Neuronal stem cell (in vitro differentiated cells): ENCODE measurements around the gene NFKB1.

Experiments used
- DNase-seq: peaks from one replicate; pipeline ENCODE4 v3.0.0-alpha.2; 2013; ENCODE audit warnings: low spot score
- H2AFZ ChIP-seq: one replicate; pipeline ENCODE4 v1.6.1; 2013; ENCODE audit warnings: mild to moderate bottlenecking, low read length, inconsistent platforms
- H2AK5ac ChIP-seq: 2 replicates; pipeline ENCODE4 v1.6.1; 2013; ENCODE audit warnings: low read depth, mild to moderate bottlenecking, inconsistent platforms, low read length, moderate library complexity, mixed read lengths
- H2BK120ac ChIP-seq: 2 replicates; pipeline ENCODE4 v1.6.1; 2013; ENCODE audit warnings: low read depth, mild to moderate bottlenecking, inconsistent platforms, low read length, moderate library complexity, mixed read lengths
- H2BK12ac ChIP-seq: one replicate; pipeline ENCODE4 v1.6.1; 2013; ENCODE audit warnings: low read length, inconsistent platforms
- H2BK15ac ChIP-seq: 2 replicates; pipeline ENCODE4 v1.6.1; 2013; ENCODE audit warnings: mild to moderate bottlenecking, low read length, inconsistent platforms, mixed read lengths
- H2BK5ac ChIP-seq: one replicate; pipeline ENCODE4 v1.6.1; 2013; ENCODE audit warnings: inconsistent platforms, mild to moderate bottlenecking, low read length, moderate library complexity
- H3K14ac ChIP-seq: one replicate; pipeline ENCODE4 v1.6.1; 2013; ENCODE audit warnings: low read length, inconsistent platforms
- H3K18ac ChIP-seq: 2 replicates; pipeline ENCODE4 v1.6.1; 2013; ENCODE audit warnings: low read length, inconsistent platforms
- H3K23ac ChIP-seq: 2 replicates; pipeline ENCODE4 v1.6.1; 2013; ENCODE audit warnings: low read depth, mild to moderate bottlenecking, mixed read lengths, low read length, inconsistent platforms; ENCODE audit not compliant: poor library complexity
- H3K27ac ChIP-seq: replicated peaks from 3 replicates; pipeline ENCODE4 v1.5.1; 2013; ENCODE audit warnings: low read length, inconsistent platforms
- H3K27me3 ChIP-seq, 3 experiments: 2 replicates each; pipeline ENCODE4 v1.6.1; 2013; ENCODE audit warnings: low read length in 3 of 3, mild to moderate bottlenecking in 2 of 3, inconsistent platforms in 1 of 3, low read depth in 1 of 3, mixed read lengths in 1 of 3, moderate library complexity in 1 of 3; ENCODE audit not compliant: control insufficient read depth in 3 of 3, insufficient read depth in 3 of 3
- H3K36me3 ChIP-seq, 2 donors: replicated peaks in 1 of 2; 2 replicates each; pipeline ENCODE4 v1.6.1; 2013; ENCODE audit warnings: low read length in 2 of 2; ENCODE audit not compliant: control insufficient read depth in 2 of 2, insufficient read depth in 2 of 2
- H3K4ac ChIP-seq: 2 replicates; pipeline ENCODE4 v1.6.1; 2013; ENCODE audit warnings: inconsistent platforms, mild to moderate bottlenecking, low read length, moderate library complexity
- H3K4me1 ChIP-seq, 2 donors: 1 replicate in 1 of 2; 2 replicates in 1 of 2; pipeline ENCODE4 v1.6.1; 2013; ENCODE audit warnings: low read length in 2 of 2, low read depth in 1 of 2; ENCODE audit not compliant: control insufficient read depth in 2 of 2, insufficient read depth in 1 of 2
- H3K4me2 ChIP-seq: one replicate; pipeline ENCODE4 v1.6.1; 2013; ENCODE audit warnings: mild to moderate bottlenecking, low read length, inconsistent platforms; ENCODE audit not compliant: insufficient read depth, poor library complexity, severe bottlenecking
- H3K4me3 ChIP-seq, 2 donors: 2 replicates each; pipeline ENCODE4 v1.5.1; 2013; ENCODE audit warnings: low read length in 2 of 2, mild to moderate bottlenecking in 2 of 2, inconsistent platforms in 1 of 2, moderate library complexity in 1 of 2
- H3K79me1 ChIP-seq: one replicate; pipeline ENCODE4 v1.6.1; 2013; ENCODE audit warnings: low read depth, mild to moderate bottlenecking, inconsistent platforms, low read length, moderate library complexity
- H3K9ac ChIP-seq: one replicate; pipeline ENCODE4 v1.6.1; 2013; ENCODE audit warnings: mild to moderate bottlenecking, low read depth, low read length, inconsistent platforms; ENCODE audit not compliant: poor library complexity
- H3K9me3 ChIP-seq, 2 donors: replicated peaks in 1 of 2; 2 replicates each; pipeline versions ENCODE3 to v1.6.1; 2013; ENCODE audit warnings: low read length in 2 of 2, mild to moderate bottlenecking in 2 of 2, inconsistent platforms in 1 of 2, low read depth in 1 of 2, mixed read lengths in 1 of 2, moderate library complexity in 1 of 2; ENCODE audit not compliant: control insufficient read depth in 2 of 2, insufficient read depth in 1 of 2
- H4K8ac ChIP-seq: one replicate; pipeline ENCODE4 v1.6.1; 2013; ENCODE audit warnings: low read depth, mild to moderate bottlenecking, inconsistent platforms, low read length, moderate library complexity
- H4K91ac ChIP-seq: one replicate; pipeline ENCODE4 v1.6.1; 2013; ENCODE audit warnings: low read length, low read depth, mild to moderate bottlenecking, inconsistent platforms; ENCODE audit not compliant: poor library complexity
- WGBS, 2 donors: extraction: QIAGEN DNeasy Blood & Tissue Kit; methylation state at CpG; one replicate each; pipeline ENCODE4 v1.1.7; 2013; ENCODE audit warnings: missing lambda C conversion rate in 2 of 2, mixed read lengths in 1 of 2; ENCODE audit not compliant: insufficient read length in 2 of 2, insufficient replicate concordance in 1 of 2; ENCODE audit errors: extremely low coverage in 2 of 2; 5-methylcytosine and 5-hydroxymethylcytosine counted together

Gene NFKB1

DNA sequence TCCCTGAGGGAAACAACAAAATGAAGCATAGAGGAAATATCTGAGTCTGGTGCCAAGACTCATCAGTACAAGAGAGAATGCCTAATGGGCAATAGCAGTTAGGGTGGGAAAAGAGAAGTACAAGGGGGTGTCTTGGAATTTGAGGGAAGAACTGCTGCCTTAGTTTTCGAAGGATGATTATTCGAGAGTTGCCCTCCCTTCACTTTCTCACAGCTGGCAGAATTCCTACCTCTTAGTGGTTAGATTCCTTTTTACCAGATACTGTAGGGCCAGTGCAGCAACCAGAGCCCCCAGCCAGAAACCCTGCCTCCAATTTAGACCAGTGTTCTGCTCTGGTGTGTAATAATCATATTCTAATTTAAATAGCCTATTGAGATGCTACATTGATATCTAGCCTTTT is 56.5 kb downstream of the NFKB1 start:
- no CpG with 5 or more reads among the region's 2 CpGs for WGBS, 2 donors
- no peaks in the 10 kb centered on the region for H3K79me1 ChIP-seq
- no peak overlapping the region for H3K4ac ChIP-seq
- H3K9me3 ChIP-seq, result no peaks in the 10 kb centered on the region
- H2BK120ac ChIP-seq, result no peak overlapping the region
- H3K36me3 ChIP-seq, result no peaks in the 10 kb centered on the region
- no peak for DNase-seq
- H3K14ac ChIP-seq, result no peak overlapping the region
- H2AFZ ChIP-seq, result no peak overlapping the region
- H2BK5ac ChIP-seq, result no peak overlapping the region
- H3K9ac ChIP-seq, result no peak overlapping the region
- no peak overlapping the region for H2AK5ac ChIP-seq
- no peaks in the 10 kb centered on the region for H3K27me3 ChIP-seq
- no peak overlapping the region for H2BK15ac ChIP-seq
- H4K91ac ChIP-seq, result no peak overlapping the region
- no peak overlapping the region for H4K8ac ChIP-seq
- H2BK12ac ChIP-seq, result no peak overlapping the region
- no peaks in the 10 kb centered on the region for H3K4me1 ChIP-seq
- H3K18ac ChIP-seq, result no peak overlapping the region
- H3K4me2 ChIP-seq, result no peak overlapping the region
- no peak overlapping the region for H3K23ac ChIP-seq
- H3K4me3 ChIP-seq, result no peak overlapping the region
- no peak overlapping the region for H3K27ac ChIP-seq

DNA sequence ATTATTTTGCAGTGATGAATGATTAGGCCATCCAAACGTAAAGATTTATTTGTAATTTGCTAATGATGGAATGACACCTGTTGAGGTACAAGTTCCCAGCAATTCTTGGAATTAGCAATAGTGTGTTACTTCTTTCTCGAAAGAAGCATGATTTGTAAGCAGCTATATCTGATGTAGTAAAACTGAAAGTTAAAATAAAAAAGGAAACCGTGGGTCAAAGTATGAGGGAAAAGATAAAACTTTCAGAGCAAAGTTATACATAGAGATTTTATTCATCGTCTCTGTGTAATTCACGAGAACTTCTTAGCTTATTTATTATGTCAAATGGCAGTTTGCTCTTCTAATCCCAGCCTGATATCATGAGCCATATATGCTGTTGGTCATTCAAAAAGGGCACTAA is 59.0 kb downstream of the NFKB1 start:
- no peak overlapping the region for H3K27ac ChIP-seq
- no CpG with 5 or more reads among the region's 5 CpGs for WGBS, 2 donors

DNA sequence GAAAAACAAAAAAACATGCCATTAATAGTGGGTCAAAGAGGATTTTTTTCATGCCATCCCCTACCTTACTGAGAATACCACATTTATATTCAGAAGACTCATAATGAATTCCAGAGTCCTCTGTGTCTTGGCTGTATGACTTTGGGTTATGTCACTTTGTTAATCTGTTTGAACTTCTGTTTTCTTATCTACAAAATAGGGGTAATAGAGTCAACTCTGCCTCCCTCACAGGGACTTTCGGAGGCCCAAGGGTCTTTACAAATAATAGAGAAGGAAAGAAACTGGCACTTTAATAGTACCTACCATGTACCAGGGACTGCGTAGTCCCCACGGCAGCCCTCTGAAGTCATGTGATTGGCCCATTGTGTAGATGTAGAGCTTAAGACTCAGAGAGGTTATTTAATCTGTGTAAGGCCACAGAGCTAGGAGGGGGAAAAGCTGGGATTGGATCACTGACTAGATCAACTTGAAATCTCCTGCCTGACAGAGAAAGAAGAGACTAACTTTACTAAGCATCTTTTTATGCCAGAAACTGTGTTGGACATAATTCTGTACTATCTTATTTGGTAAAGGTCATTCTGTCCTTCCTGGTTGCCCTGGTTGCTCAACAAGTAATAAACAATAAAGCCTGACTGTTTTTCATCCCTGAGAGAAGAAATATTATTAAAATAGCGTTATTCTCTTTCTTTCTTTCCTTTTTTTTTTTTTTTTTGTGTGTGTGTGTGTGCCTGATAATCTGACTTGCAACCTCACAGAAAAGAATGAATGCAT is 59.6 kb downstream of the NFKB1 start:
- no peak overlapping the region for H2AK5ac ChIP-seq
- H3K14ac ChIP-seq, result no peak overlapping the region
- no peaks in the 10 kb centered on the region for H3K27me3 ChIP-seq
- H3K79me1 ChIP-seq, result no peaks in the 10 kb centered on the region
- no peak overlapping the region for H3K27ac ChIP-seq
- H3K4me3 ChIP-seq, result no peak overlapping the region
- no peak overlapping the region for H2BK5ac ChIP-seq
- no peak overlapping the region for H3K23ac ChIP-seq
- no peak overlapping the region for H3K9ac ChIP-seq
- H3K9me3 ChIP-seq, result no peaks in the 10 kb centered on the region
- no peak overlapping the region for H2BK120ac ChIP-seq
- H2BK15ac ChIP-seq, result no peak overlapping the region
- DNase-seq, result no peak
- H4K91ac ChIP-seq, result no peak overlapping the region
- no peak overlapping the region for H3K4me2 ChIP-seq
- H3K4me1 ChIP-seq, result no peaks in the 10 kb centered on the region
- no peak overlapping the region for H4K8ac ChIP-seq
- H3K36me3 ChIP-seq, result no peaks in the 10 kb centered on the region
- no CpG with 5 or more reads among the region's 4 CpGs for WGBS, 2 donors
- H3K4ac ChIP-seq, result no peak overlapping the region
- H3K18ac ChIP-seq, result no peak overlapping the region
- no peak overlapping the region for H2BK12ac ChIP-seq
- no peak overlapping the region for H2AFZ ChIP-seq

More for the DNA sequence above, 59.0 kb downstream of the NFKB1 start:
- no peaks in the 10 kb centered on the region for H3K4me1 ChIP-seq
- H4K8ac ChIP-seq, result no peak overlapping the region
- no peak overlapping the region for H2BK120ac ChIP-seq
- H2BK12ac ChIP-seq, result no peak overlapping the region
- no peak overlapping the region for H3K4me3 ChIP-seq
- H3K18ac ChIP-seq, result no peak overlapping the region
- H2AFZ ChIP-seq, result no peak overlapping the region
- H3K14ac ChIP-seq, result no peak overlapping the region
- H3K36me3 ChIP-seq, result no peaks in the 10 kb centered on the region
- no peak overlapping the region for H2AK5ac ChIP-seq
- H3K23ac ChIP-seq, result no peak overlapping the region
- H3K79me1 ChIP-seq, result no peaks in the 10 kb centered on the region
- no peak overlapping the region for H3K4me2 ChIP-seq
- no peak overlapping the region for H4K91ac ChIP-seq
- H2BK15ac ChIP-seq, result no peak overlapping the region
- no peaks in the 10 kb centered on the region for H3K27me3 ChIP-seq
- no peaks in the 10 kb centered on the region for H3K9me3 ChIP-seq
- H2BK5ac ChIP-seq, result no peak overlapping the region
- no peak overlapping the region for H3K4ac ChIP-seq
- no peak for DNase-seq
- no peak overlapping the region for H3K9ac ChIP-seq

DNA sequence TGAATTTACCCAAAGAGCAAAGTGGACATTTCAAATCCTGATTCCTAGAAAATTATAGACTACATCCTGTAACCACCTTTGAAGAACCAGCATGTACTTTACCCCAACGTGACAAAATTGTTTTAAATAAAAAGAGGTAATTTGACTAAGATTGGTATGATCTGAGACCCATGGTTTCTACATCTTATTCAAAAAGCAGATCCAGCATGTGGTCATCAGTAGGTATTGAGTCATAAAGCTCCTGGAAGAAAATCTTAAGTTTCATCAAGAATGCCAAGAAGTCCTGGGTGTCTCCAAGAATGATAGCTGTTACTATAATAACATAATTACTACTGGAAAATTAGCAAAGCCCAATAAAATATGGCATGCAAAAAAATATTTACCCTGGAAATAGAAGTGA is 61.8 kb downstream of the NFKB1 start:
- H3K18ac ChIP-seq, result no peak overlapping the region
- no peak overlapping the region for H4K91ac ChIP-seq
- no peak overlapping the region for H2AK5ac ChIP-seq
- H3K79me1 ChIP-seq, result no peaks in the 10 kb centered on the region
- H2BK15ac ChIP-seq, result no peak overlapping the region
- no peak overlapping the region for H2BK120ac ChIP-seq
- DNase-seq, result no peak
- no peak overlapping the region for H3K23ac ChIP-seq
- no peak overlapping the region for H2BK12ac ChIP-seq
- H3K4me2 ChIP-seq, result no peak overlapping the region
- no peak overlapping the region for H3K4me3 ChIP-seq
- H3K27ac ChIP-seq, result no peak overlapping the region
- no peaks in the 10 kb centered on the region for H3K4me1 ChIP-seq
- no peaks in the 10 kb centered on the region for H3K27me3 ChIP-seq
- H3K36me3 ChIP-seq, result peaks cover 0 to 4% of the 10 kb centered on the region in 2 donors
- no peak overlapping the region for H3K14ac ChIP-seq
- no peak overlapping the region for H2BK5ac ChIP-seq
- no peak overlapping the region for H2AFZ ChIP-seq
- H3K4ac ChIP-seq, result no peak overlapping the region
- H3K9ac ChIP-seq, result no peak overlapping the region
- no peak overlapping the region for H4K8ac ChIP-seq
- no CpG with 5 or more reads among the region's 1 CpG for WGBS, 2 donors
- H3K9me3 ChIP-seq, result no peaks in the 10 kb centered on the region
